Epithelial cell of proximal tubule (primary cell): ENCODE measurements around the gene TMEM203. TPM values are rescaled to one million over a fixed set of nuclear protein-coding genes. Genes with fewer than 3 reads are reported as not detected.
A peak's percentile ranks its signal among the peaks of the same experiment; 100 is the strongest.

Experiments used
- DNase-seq: peaks from one replicate; pipeline ENCODE4 v3.0.0-alpha.2; 2011; ENCODE audit warnings: low read depth
- H3K4me3 ChIP-seq: 2 replicates; pipeline ENCODE4 v1.5.1; 2011; ENCODE audit warnings: low read depth, mild to moderate bottlenecking, low read length
- CTCF ChIP-seq: conservative IDR thresholded peaks from 2 replicates; pipeline ENCODE4 v1.5.1; 2012; ENCODE audit warnings: low read depth, mild to moderate bottlenecking, low read length
- total RNA-seq: library from RNA; depleted of rRNA; stranded (reverse); fragments of >200 nt; gene quantifications from 2 replicates; pipeline ENCODE4 v1.2.3, GENCODE V29; 2015

TMEM203 gene
- total RNA-seq, 1 donor from 2014 or later = 39.4 TPM

- TF ChIP-seq CTCF = no peak
- H3K4me3 ChIP-seq = no peak overlapping the region
- no peak for DNase-seq
Measured at GRCh38 chr9:137173796-137174664, 31.4 kb downstream of the TMEM203 start.

GRCh38 chr9:137172901-137173795 lies 32.3 kb downstream of the TMEM203 start:
- no peak for DNase-seq
- no peak for TF ChIP-seq CTCF
- H3K4me3 ChIP-seq = no peak overlapping the region

GRCh38 chr9:137171149-137171900 lies 34.1 kb downstream of the TMEM203 start:
- no peak for DNase-seq
- TF ChIP-seq CTCF = no peak
- H3K4me3 ChIP-seq = no peak overlapping the region

- DNase-seq = no peak
- TF ChIP-seq CTCF = no peak
Measured at GRCh38 chr9:137170486-137171148, 34.8 kb downstream of the TMEM203 start.

GRCh38 chr9:137169896-137170358 lies 35.5 kb downstream of the TMEM203 start, which contains the start of gene LRRC26:
Gene LRRC26 (minus strand): TSS chr9:137170051. CDS start chr9:137169943, 108 bp downstream.
- peak within 1 kb of the TSS; percentile 26 for H3K4me3 ChIP-seq
- DNase-seq = no peak
- TF ChIP-seq CTCF = no peak

More at GRCh38 chr9:137170486-137171148, 34.8 kb downstream of the TMEM203 start:
- H3K4me3 ChIP-seq = no peak overlapping the region
